Stomach (tissue), 9 donors: Measurements from ENCODE around the gene EXOC1. TPM values are rescaled to one million over a fixed set of nuclear protein-coding genes. Genes with fewer than 3 reads are reported as not detected.

Source experiments
- DNase-seq, 2 donors: peaks; one replicate each; pipeline versions ENCODE4 v3.0.0 to v3.0.0-alpha.2; 2013 to 2019
- H3K27ac ChIP-seq, 5 donors: fragments of 200-600 bp in 4 of 5; sonication (generic) in 4 of 5; one replicate each; pipeline ENCODE4 v1.5.1; 2013 to 2019; ENCODE audit warnings: mild to moderate bottlenecking in 1 of 5, moderate library complexity in 1 of 5
- H3K27me3 ChIP-seq, 3 donors: fragments of 200-600 bp; sonication (generic); one replicate each; pipeline ENCODE4 v1.5.1; 2017 to 2019; ENCODE audit warnings: mixed run types in 1 of 3
- H3K36me3 ChIP-seq, 4 donors: fragments of 200-600 bp; sonication (generic); 1 replicate in 3 of 4; 2 replicates in 1 of 4; pipeline ENCODE4 v1.5.1; 2016 to 2019
- H3K4me1 ChIP-seq, 4 donors: fragments of 200-600 bp; sonication (generic); one replicate each; pipeline ENCODE4 v1.5.1; 2016 to 2019
- H3K4me3 ChIP-seq, 4 donors: fragments of 200-600 bp; sonication (generic) in 3 of 4; one replicate each; pipeline ENCODE4 v1.5.1; 2016 to 2019; ENCODE audit warnings: mild to moderate bottlenecking in 1 of 4
- H3K9me3 ChIP-seq, 4 donors: fragments of 200-600 bp; sonication (generic); one replicate each; pipeline ENCODE4 v1.5.1; 2016 to 2019
- EP300 ChIP-seq: sonication (generic); formaldehyde crosslinking; IDR thresholded peaks from one replicate; pipeline ENCODE4 v1.6.1; 2017; ENCODE audit warnings: antibody characterized with exemption
- POLR2A ChIP-seq, 4 donors: fragments of 450-650 bp; IDR thresholded peaks; one replicate each; pipeline ENCODE4 v1.6.1; 2016; ENCODE audit warnings: antibody characterized with exemption in 4 of 4, control low read depth in 2 of 4, mild to moderate bottlenecking in 1 of 4, moderate library complexity in 1 of 4
- POLR2AphosphoS5 ChIP-seq, 3 donors: sonication (generic); formaldehyde crosslinking; IDR thresholded peaks; one replicate each; pipeline ENCODE4 v1.6.1; 2016; ENCODE audit warnings: antibody characterized with exemption in 3 of 3
- WGBS, 5 donors: extraction: QIAGEN DNeasy Blood & Tissue Kit in 3 of 5; methylation state at CpG; one replicate each; pipeline versions ENCODE4 v1.1.5 to v1.1.7; 2013 to 2018; 5-methylcytosine and 5-hydroxymethylcytosine counted together
- intact Hi-C: fragments of 100-400 bp; cut with DNase I; formaldehyde crosslinking; loops from one replicate; pipeline ENCODE4 v1.15.1; 2023; ENCODE audit warnings: low total_unique reads
- polyA plus RNA-seq, 3 donors: library from polyadenylated mRNA; stranded (reverse); fragments of 200-250 nt; gene quantifications; one replicate each; pipeline ENCODE4 v1.2.3, GENCODE V29; 2013
- total RNA-seq, 5 donors: library from RNA; depleted of rRNA; stranded (reverse); fragments of >200 nt; gene quantifications; one replicate each; pipeline versions ENCODE4 v1.1.0 to v1.2.3, GENCODE V29; 2014 to 2016
- TF ChIP-seq, protein P1 (sequence below), 7 experiments: fragments of 450-650 bp in 4 of 7; fragments of 200-600 bp in 3 of 7; sonication (generic) in 3 of 7; IDR thresholded peaks; one replicate each; pipeline ENCODE4 v1.5.1; 2016 to 2019; ENCODE audit warnings: antibody characterized with exemption in 7 of 7, control low read depth in 2 of 7, mild to moderate bottlenecking in 1 of 7
- donor health status: healthy with polysubstance abuse.
- donor health status: Bipolar disorder and iron deficiency.
- donor health status: healthy.

Gene EXOC1
- total and polyA plus RNA-seq, 8 donors: 10.1 to 174 (median 26.2) TPM

DNA sequence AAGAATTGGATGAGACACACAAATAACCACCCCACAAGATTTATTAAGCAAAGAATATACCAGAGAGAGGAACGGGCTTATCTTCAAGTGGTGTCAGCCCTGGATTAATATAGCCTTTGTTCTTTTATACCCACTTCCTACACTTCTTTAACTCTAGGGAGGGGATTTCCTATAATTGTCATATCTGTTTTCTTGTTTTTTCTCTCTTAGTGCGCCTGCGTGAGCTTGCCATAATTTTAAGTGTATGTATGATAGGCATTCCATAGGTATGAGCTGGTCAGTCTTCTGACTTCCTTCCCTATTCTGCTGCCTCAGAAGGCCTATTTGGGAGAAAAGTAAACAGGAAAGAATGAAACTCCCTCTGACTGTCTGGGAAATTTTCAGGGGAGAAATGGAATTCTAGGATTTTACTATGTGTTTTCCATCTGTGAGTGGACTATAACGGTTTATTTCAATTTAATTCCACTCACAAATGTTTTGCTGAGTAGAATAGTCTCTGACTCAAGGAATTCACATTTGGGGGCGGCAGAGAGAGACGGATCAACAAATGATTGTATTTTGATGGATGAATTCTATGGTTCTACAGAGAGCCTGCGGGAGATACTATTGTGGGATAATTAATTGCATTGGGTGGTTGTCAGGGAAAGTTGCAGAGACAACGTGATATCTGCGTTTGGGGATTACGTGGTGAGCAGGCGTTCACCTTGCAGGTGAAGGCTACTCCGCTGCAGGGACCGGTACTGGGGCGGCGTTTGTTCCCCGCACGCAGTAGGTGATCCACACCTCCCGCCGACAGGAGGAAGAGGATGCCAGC, 94.7 kb downstream of the EXOC1 start:
- peak in 1 of 2 donors; percentile 70 for DNase-seq
- Histone ChIP-seq H3K4me1 (peaks cover 11 to 30% (median 22%) of the 10 kb centered on the region in 4 donors), H3K27me3 (no peaks in the 10 kb centered on the region), H3K27ac (peak overlapping the region; percentile 90 to 96 (median 92)), H3K36me3 (peaks cover 0 to 9% (median 3%) of the 10 kb centered on the region in 4 donors), H3K4me3 (peak overlapping the region; percentile 72 to 85 (median 79)), H3K9me3 (no peaks in the 10 kb centered on the region)
- WGBS, 5 donors: 0 to 2% (median 1%) methylated on average over 13 to 19 of the region's 19 CpGs
- intact Hi-C loops: loop anchor here (10.0 kb wide), 1 partner anchor 357 kb away; no protein-coding TSS in a partner anchor
- no peak for TF ChIP-seq POLR2AphosphoS5 (IDR thresholded peaks at IDR 0.05)
- TF ChIP-seq EP300: no peak
- TF ChIP-seq, protein P1, sequence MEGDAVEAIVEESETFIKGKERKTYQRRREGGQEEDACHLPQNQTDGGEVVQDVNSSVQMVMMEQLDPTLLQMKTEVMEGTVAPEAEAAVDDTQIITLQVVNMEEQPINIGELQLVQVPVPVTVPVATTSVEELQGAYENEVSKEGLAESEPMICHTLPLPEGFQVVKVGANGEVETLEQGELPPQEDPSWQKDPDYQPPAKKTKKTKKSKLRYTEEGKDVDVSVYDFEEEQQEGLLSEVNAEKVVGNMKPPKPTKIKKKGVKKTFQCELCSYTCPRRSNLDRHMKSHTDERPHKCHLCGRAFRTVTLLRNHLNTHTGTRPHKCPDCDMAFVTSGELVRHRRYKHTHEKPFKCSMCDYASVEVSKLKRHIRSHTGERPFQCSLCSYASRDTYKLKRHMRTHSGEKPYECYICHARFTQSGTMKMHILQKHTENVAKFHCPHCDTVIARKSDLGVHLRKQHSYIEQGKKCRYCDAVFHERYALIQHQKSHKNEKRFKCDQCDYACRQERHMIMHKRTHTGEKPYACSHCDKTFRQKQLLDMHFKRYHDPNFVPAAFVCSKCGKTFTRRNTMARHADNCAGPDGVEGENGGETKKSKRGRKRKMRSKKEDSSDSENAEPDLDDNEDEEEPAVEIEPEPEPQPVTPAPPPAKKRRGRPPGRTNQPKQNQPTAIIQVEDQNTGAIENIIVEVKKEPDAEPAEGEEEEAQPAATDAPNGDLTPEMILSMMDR (IDR thresholded peaks at IDR 0.05): peak in 1 of 7 experiments; percentile 32
- no peak for TF ChIP-seq POLR2A (IDR thresholded peaks at IDR 0.05)

DNA sequence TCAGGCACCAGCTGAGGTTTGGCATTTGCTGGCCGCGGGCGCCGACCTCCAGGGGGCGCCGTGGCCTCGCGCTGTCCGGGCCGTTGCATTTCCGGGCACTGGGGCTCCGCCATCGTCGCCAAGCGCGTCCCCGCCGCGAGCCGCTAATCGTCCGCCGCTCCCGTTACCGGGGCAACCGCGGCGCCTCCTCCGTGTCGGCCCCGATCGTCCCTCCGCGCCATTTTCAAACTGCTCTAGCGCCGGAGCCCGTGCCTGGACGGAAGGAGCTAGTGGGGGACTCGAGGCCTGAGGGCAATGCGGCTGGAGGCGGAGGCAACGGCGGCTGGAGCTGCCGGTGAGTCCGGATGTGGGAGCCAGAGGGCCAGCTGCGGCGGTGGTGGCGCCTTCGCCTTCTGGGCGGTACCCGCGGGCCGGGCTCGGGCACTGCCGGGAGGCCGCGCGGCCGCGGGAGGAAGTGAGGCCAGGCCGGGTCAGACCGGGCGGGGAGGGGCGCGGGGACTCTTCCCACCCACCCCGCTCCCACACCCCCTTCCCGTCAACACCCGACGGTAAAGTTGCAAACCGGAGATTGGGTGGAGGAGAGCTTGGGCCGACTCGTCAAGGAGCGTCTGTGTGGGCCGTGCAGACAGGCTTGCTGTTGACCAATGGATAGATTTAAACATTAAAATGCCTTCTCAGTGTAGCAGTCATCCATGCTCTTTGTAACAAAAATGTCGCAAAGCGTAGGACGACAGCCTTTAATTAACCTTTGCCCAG, 95.5 kb downstream of the EXOC1 start, which contains the start of gene CEP135:
TSS of gene CEP135 (plus strand) at position 220 of the 756 bp plus-strand sequence. CDS start 3,186 bp downstream, outside the sequence.
- WGBS, 5 donors: 0 to 1% (median 0%) methylated on average over 17 to 77 of the region's 77 CpGs
- peak; percentile 94 to 99 for DNase-seq
- Histone ChIP-seq H3K27me3 (no peaks in the 10 kb centered on the region), H3K27ac (peak within 1 kb of the TSS; percentile 90 to 96 (median 92)), H3K36me3 (peaks cover 0 to 14% (median 8%) of the 10 kb centered on the region in 4 donors), H3K9me3 (no peaks in the 10 kb centered on the region), H3K4me3 (peak within 1 kb of the TSS; percentile 72 to 85 (median 79)), H3K4me1 (peaks cover 11 to 30% (median 22%) of the 10 kb centered on the region in 4 donors)
- TF ChIP-seq POLR2AphosphoS5 (IDR thresholded peaks at IDR 0.05) (peak; percentile 29 to 83 (median 42)), POLR2A (IDR thresholded peaks at IDR 0.05) (no peak), EP300 (no peak)
- TF ChIP-seq, protein P1 (IDR thresholded peaks at IDR 0.05): peak in 5 of 7 experiments; percentile 83 to 93 (median 90)
- intact Hi-C loops: loop anchor here (10.0 kb wide), 1 partner anchor 356 kb away; no protein-coding TSS in a partner anchor

DNA sequence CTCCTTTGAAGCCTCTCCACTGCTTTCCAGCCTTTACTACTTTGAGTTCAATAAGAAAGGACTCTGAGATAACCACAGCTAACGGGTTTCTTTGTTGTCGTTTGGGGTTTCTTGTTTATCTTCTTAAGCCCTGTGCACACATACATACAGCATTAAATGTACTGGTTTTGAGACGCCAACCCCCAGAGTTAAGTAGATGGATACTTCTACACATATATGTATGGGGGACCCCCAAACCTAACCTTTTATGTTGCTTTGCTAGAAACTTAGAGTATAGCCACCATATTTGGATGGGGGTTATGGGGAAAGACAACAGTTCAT, 96.0 kb downstream of the EXOC1 start:
- TF ChIP-seq EP300 (no peak), POLR2AphosphoS5 (IDR thresholded peaks at IDR 0.05) (no peak), POLR2A (IDR thresholded peaks at IDR 0.05) (no peak)
- TF ChIP-seq, protein P1 (IDR thresholded peaks at IDR 0.05): no peak
- no peaks in the 10 kb centered on the region for H3K9me3 ChIP-seq
- peaks cover 0 to 20% (median 11%) of the 10 kb centered on the region in 4 donors for H3K36me3 ChIP-seq
- H3K27ac ChIP-seq: peak overlapping the region; percentile 90 to 96 (median 92)
- DNase-seq: no peak
- H3K4me3 ChIP-seq: peak overlapping the region; percentile 72 to 85 (median 79)
- H3K4me1 ChIP-seq: peaks cover 11 to 30% (median 22%) of the 10 kb centered on the region in 4 donors
- intact Hi-C loops: loop anchor here (10.0 kb wide), 1 partner anchor 355 kb away; no protein-coding TSS in a partner anchor
- WGBS, 5 donors: 0 to 4% (median 2%) methylated on average over 3 of the region's 3 CpGs
- no peaks in the 10 kb centered on the region for H3K27me3 ChIP-seq
